Measurements from ENCODE around the gene ZNF649.

Gene ZNF649

DNA sequence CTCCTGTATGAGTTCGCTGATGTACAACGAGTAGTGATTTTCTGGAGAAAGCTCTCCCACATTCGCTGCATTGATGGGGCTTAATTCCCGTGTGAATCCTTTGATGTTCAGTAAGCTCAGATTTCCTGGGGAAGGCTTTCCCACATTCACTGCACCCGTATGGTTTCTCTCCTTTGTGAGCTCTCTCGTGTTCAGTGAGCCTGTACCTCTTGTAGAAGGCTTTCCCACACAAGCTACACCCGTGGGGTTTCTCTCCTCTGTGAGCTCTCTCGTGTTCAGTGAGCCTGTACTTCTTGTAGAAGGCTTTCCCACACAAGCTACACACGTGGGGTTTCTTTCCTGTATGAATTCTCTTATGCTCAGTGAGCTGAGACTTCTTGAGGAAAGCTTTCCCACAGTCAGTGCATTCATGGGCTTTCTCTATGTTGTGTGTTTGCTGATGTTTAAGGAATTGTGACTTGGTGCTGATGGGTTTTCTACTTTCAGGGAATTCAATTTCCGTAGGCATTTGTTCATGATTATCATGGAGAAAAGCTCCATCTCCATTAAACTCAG is 13.5 kb downstream of the ZNF649 start:
- H3K4me1 ChIP-seq (ENCODE audit: control insufficient read depth, insufficient read depth, low read length): no peaks in the 10 kb centered on the region
- peaks cover 42 to 82% of the 10 kb centered on the region in 2 experiments for H3K36me3 ChIP-seq (ENCODE audit: control insufficient read depth in 2 of 2, insufficient read depth in 1 of 2, low read length in 2 of 2)
- H3K9me3 ChIP-seq (ENCODE audit: control insufficient read depth, insufficient read depth, low read depth, low read length): 0 out of 2 replicates have a peak, but pooled peaks cover 3% of the 10 kb centered on the region
- TF ChIP-seq MYNN (tag by site-specific recombination; IDR thresholded peaks at IDR 0.05; ENCODE audit: borderline replicate concordance): no peak
- TF ChIP-seq ZNF274 (IDR thresholded peaks at IDR 0.05; ENCODE audit: low read length): no peak
- TF ChIP-seq ZNF274 (tag by site-specific recombination; IDR thresholded peaks at IDR 0.05; ENCODE audit: borderline replicate concordance): peak; percentile 56; the same call in 1 of the 2 replicates
- TF ChIP-seq SALL2 (tag by site-specific recombination; IDR thresholded peaks at IDR 0.05; ENCODE audit: borderline replicate concordance): no peak
- TF ChIP-seq ZNF148 (tag by site-specific recombination; IDR thresholded peaks at IDR 0.05; ENCODE audit: borderline replicate concordance): no peak
- peak; percentile 99 for TF ChIP-seq SETDB1 (IDR thresholded peaks at IDR 0.05; ENCODE audit: insufficient read length, low read length)
- peak; percentile 38; the same call in 1 of the 2 replicates for TF ChIP-seq TRIM28 (IDR thresholded peaks at IDR 0.05; ENCODE audit: borderline replicate concordance, low read length)
- CTCF ChIA-PET: no interaction called here
- H3K4me3 ChIP-seq (ENCODE audit: low read depth, low read length): no peak overlapping the region
- H3K27ac ChIP-seq (ENCODE audit: extremely low read depth, low read depth, low read length): no peak overlapping the region
- POLR2A ChIA-PET: no interaction called here

GRCh38 chr19:51889934-51890333 is 14.9 kb downstream of the ZNF649 start:
- TF ChIP-seq ZNF23 (tag by site-specific recombination; IDR thresholded peaks at IDR 0.05; ENCODE audit: borderline replicate concordance): no peak
- TF ChIP-seq ZNF544 (tag by site-specific recombination; IDR thresholded peaks at IDR 0.05): no peak
- peak; percentile 37 for TF ChIP-seq SETDB1 (IDR thresholded peaks at IDR 0.05; ENCODE audit: insufficient read length, low read length)
- Histone ChIP-seq H3K4me3 (ENCODE audit: low read depth, low read length) (no peak overlapping the region), H3K27ac (ENCODE audit: extremely low read depth, low read depth, low read length) (no peak overlapping the region), H3K4me1 (ENCODE audit: control insufficient read depth, insufficient read depth, low read length) (no peaks in the 10 kb centered on the region), H3K9me3 (ENCODE audit: control insufficient read depth, insufficient read depth, low read depth, low read length) (0 out of 2 replicates have a peak, but pooled peaks cover 3% of the 10 kb centered on the region), H3K36me3 (ENCODE audit: control insufficient read depth in 2 of 2, insufficient read depth in 1 of 2, low read length in 2 of 2) (peaks cover 29 to 73% of the 10 kb centered on the region in 2 experiments)
- ChIA-PET CTCF (no interaction called here), POLR2A (interaction anchor here (1.1 kb wide), 1 partner anchor 9 kb away, joined by 4 read pairs; no protein-coding TSS in a partner anchor)

- H3K36me3 ChIP-seq (ENCODE audit: control insufficient read depth in 2 of 2, insufficient read depth in 1 of 2, low read length in 2 of 2): peaks cover 9 to 52% of the 10 kb centered on the region in 2 experiments; a peak in 2 of 3 replicates
- CTCF ChIA-PET: no interaction called here
- POLR2A ChIA-PET: interaction anchor here (0.5 kb wide), 2 partner anchors 114 to 674 kb away, joined by 3 to 5 read pairs; no protein-coding TSS in a partner anchor
- H3K27ac ChIP-seq (ENCODE audit: extremely low read depth, low read depth, low read length): peak within 1 kb of the TSS; percentile 3; the same call in 1 of the 2 replicates
- 0 out of 2 replicates have a peak, but pooled peaks cover 3% of the 10 kb centered on the region for H3K9me3 ChIP-seq (ENCODE audit: control insufficient read depth, insufficient read depth, low read depth, low read length)
- peak within 1 kb of the TSS; percentile 65 for H3K4me3 ChIP-seq (ENCODE audit: low read depth, low read length)
- no peaks in the 10 kb centered on the region for H3K4me1 ChIP-seq (ENCODE audit: control insufficient read depth, insufficient read depth, low read length)
- TF ChIP-seq YY2 (tag by site-specific recombination; IDR thresholded peaks at IDR 0.05) (peak; percentile 97), SCRT2 (tag by site-specific recombination; IDR thresholded peaks at IDR 0.05) (no peak), ZFP37 (tag by site-specific recombination; IDR thresholded peaks at IDR 0.05) (0 out of 2 replicates have a peak, but pooled peaks have one; percentile 43), YY1 (tag by site-specific recombination; IDR thresholded peaks at IDR 0.05) (peak; percentile 88), ZNF501 (tag by site-specific recombination; IDR thresholded peaks at IDR 0.05) (peak; percentile 60; the same call in 1 of the 2 replicates), ZNF596 (tag by site-specific recombination; IDR thresholded peaks at IDR 0.05) (no peak), ZNF76 (tag by site-specific recombination; IDR thresholded peaks at IDR 0.05; ENCODE audit: borderline replicate concordance, low read depth) (peak; percentile 76), IKZF3 (tag by site-specific recombination; IDR thresholded peaks at IDR 0.05) (no peak), ZNF133 (tag by site-specific recombination; IDR thresholded peaks at IDR 0.05) (no peak), ZNF629 (tag by site-specific recombination; IDR thresholded peaks at IDR 0.05) (peak; percentile 53; the same call in 1 of the 2 replicates), SALL2 (tag by site-specific recombination; IDR thresholded peaks at IDR 0.05; ENCODE audit: borderline replicate concordance) (no peak), ZNF423 (tag by site-specific recombination; IDR thresholded peaks at IDR 0.05) (no peak), ZNF785 (tag by site-specific recombination; IDR thresholded peaks at IDR 0.05) (0 out of 2 replicates have a peak, but pooled peaks have one; percentile 45)
- TF ChIP-seq, protein P1, sequence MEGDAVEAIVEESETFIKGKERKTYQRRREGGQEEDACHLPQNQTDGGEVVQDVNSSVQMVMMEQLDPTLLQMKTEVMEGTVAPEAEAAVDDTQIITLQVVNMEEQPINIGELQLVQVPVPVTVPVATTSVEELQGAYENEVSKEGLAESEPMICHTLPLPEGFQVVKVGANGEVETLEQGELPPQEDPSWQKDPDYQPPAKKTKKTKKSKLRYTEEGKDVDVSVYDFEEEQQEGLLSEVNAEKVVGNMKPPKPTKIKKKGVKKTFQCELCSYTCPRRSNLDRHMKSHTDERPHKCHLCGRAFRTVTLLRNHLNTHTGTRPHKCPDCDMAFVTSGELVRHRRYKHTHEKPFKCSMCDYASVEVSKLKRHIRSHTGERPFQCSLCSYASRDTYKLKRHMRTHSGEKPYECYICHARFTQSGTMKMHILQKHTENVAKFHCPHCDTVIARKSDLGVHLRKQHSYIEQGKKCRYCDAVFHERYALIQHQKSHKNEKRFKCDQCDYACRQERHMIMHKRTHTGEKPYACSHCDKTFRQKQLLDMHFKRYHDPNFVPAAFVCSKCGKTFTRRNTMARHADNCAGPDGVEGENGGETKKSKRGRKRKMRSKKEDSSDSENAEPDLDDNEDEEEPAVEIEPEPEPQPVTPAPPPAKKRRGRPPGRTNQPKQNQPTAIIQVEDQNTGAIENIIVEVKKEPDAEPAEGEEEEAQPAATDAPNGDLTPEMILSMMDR (tag by site-specific recombination; IDR thresholded peaks at IDR 0.05): no peak
- TF ChIP-seq, protein P2, sequence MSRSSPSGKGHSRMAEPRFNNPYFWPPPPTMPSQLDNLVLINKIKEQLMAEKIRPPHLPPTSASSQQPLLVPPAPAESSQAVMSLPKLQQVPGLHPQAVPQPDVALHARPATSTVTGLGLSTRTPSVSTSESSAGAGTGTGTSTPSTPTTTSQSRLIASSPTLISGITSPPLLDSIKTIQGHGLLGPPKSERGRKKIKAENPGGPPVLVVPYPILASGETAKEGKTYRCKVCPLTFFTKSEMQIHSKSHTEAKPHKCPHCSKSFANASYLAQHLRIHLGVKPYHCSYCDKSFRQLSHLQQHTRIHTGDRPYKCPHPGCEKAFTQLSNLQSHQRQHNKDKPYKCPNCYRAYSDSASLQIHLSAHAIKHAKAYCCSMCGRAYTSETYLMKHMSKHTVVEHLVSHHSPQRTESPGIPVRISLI (tag by site-specific recombination; IDR thresholded peaks at IDR 0.05): no peak
Observed at GRCh38 chr19:51887522-51888498, 17.0 kb downstream of the ZNF649 start, which contains the start of gene ZNF577. ZNF577 (minus strand) TSS chr19:51887951; CDS start chr19:51880382, 7,569 bp downstream.
